ENCODE data around the gene NPPC.

NPPC gene

GRCh38 chr2:231946241-231946814 is 20.1 kb upstream of the NPPC start:
- H3K36me3 Mint-ChIP-seq (ENCODE audit: low read depth), result no peaks in the 10 kb centered on the region
- no peaks in the 10 kb centered on the region for H3K9me3 Mint-ChIP-seq
- no peak overlapping the region for H3K27ac Mint-ChIP-seq
- peaks cover 11% of the 10 kb centered on the region for H3K27me3 Mint-ChIP-seq (ENCODE audit: low read depth)
- no peak overlapping the region for H3K4me3 Mint-ChIP-seq
- no peaks in the 10 kb centered on the region for H3K4me1 Mint-ChIP-seq (ENCODE audit: low read depth)

DNA sequence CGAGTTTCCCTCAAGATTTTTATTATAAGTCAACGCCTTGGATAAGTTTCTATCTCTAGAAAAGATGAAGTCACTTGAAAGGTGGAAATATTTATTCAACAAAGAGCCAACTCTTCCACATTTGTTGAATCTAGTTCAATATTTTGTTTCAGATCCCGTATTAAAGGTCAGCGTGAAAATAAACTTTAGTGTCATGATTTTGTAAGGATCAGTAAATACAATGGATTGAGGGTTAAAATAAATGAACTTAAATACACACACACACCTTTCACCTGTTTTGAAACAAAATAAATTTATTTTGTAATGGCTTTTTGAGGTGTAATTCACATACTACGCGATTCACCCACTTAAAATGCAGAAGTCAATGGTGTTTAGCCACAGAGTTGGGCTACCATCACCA is 16.0 kb upstream of the NPPC start:
- no peaks in the 10 kb centered on the region for H3K27me3 Mint-ChIP-seq (ENCODE audit: low read depth)
- H3K4me3 Mint-ChIP-seq, result no peak overlapping the region
- no peaks in the 10 kb centered on the region for H3K36me3 Mint-ChIP-seq (ENCODE audit: low read depth)
- no peak overlapping the region for H3K27ac Mint-ChIP-seq
- no peaks in the 10 kb centered on the region for H3K9me3 Mint-ChIP-seq
- no peaks in the 10 kb centered on the region for H3K4me1 Mint-ChIP-seq (ENCODE audit: low read depth)

- Mint-ChIP-seq H3K36me3 (ENCODE audit: low read depth) (no peaks in the 10 kb centered on the region), H3K27me3 (ENCODE audit: low read depth) (no peaks in the 10 kb centered on the region), H3K27ac (no peak overlapping the region), H3K4me1 (ENCODE audit: low read depth) (no peaks in the 10 kb centered on the region), H3K9me3 (no peaks in the 10 kb centered on the region), H3K4me3 (no peak overlapping the region)
Measured at GRCh38 chr2:231941673-231942072, 15.5 kb upstream of the NPPC start.

GRCh38 chr2:231940795-231941194 is 14.6 kb upstream of the NPPC start:
- Mint-ChIP-seq H3K27me3 (ENCODE audit: low read depth) (no peaks in the 10 kb centered on the region), H3K4me1 (ENCODE audit: low read depth) (no peaks in the 10 kb centered on the region), H3K27ac (no peak overlapping the region), H3K9me3 (no peaks in the 10 kb centered on the region), H3K36me3 (ENCODE audit: low read depth) (no peaks in the 10 kb centered on the region), H3K4me3 (no peak overlapping the region)

GRCh38 chr2:231939022-231939421 is 12.8 kb upstream of the NPPC start:
- Mint-ChIP-seq H3K36me3 (ENCODE audit: low read depth) (no peaks in the 10 kb centered on the region), H3K27ac (no peak overlapping the region), H3K27me3 (ENCODE audit: low read depth) (no peaks in the 10 kb centered on the region), H3K4me1 (ENCODE audit: low read depth) (no peaks in the 10 kb centered on the region), H3K4me3 (no peak overlapping the region), H3K9me3 (no peaks in the 10 kb centered on the region)

- Mint-ChIP-seq H3K27me3 (ENCODE audit: low read depth) (no peaks in the 10 kb centered on the region), H3K9me3 (no peaks in the 10 kb centered on the region), H3K4me3 (no peak overlapping the region), H3K27ac (no peak overlapping the region), H3K4me1 (ENCODE audit: low read depth) (no peaks in the 10 kb centered on the region), H3K36me3 (ENCODE audit: low read depth) (no peaks in the 10 kb centered on the region)
Measured at GRCh38 chr2:231937057-231937456, 10.9 kb upstream of the NPPC start.

DNA sequence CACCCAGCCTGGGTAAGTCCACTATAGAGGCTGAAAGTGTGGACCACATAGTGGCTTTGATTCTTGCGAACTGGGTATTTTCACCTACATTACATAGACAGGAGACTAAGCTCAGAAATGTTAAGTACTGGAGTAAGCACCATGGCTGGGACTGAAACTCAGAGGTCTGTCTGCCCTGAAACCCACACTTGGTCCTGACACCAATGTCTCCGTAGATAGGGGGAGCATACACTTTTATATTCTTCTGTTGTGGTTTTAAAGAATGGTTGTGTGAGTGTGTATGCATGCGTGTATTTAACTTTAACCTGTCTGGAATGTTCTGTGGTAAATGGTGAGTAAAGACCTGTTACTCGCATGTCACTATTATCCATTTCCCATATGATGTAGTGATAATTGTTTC is 10.3 kb upstream of the NPPC start:
- Mint-ChIP-seq H3K27me3 (ENCODE audit: low read depth) (no peaks in the 10 kb centered on the region), H3K27ac (no peak overlapping the region), H3K9me3 (no peaks in the 10 kb centered on the region), H3K4me3 (no peak overlapping the region), H3K36me3 (ENCODE audit: low read depth) (no peaks in the 10 kb centered on the region), H3K4me1 (ENCODE audit: low read depth) (no peaks in the 10 kb centered on the region)

GRCh38 chr2:231935815-231936214 is 9.6 kb upstream of the NPPC start:
- Mint-ChIP-seq H3K4me3 (no peak overlapping the region), H3K27me3 (ENCODE audit: low read depth) (no peaks in the 10 kb centered on the region), H3K36me3 (ENCODE audit: low read depth) (no peaks in the 10 kb centered on the region), H3K27ac (no peak overlapping the region), H3K4me1 (ENCODE audit: low read depth) (no peaks in the 10 kb centered on the region), H3K9me3 (no peaks in the 10 kb centered on the region)

DNA sequence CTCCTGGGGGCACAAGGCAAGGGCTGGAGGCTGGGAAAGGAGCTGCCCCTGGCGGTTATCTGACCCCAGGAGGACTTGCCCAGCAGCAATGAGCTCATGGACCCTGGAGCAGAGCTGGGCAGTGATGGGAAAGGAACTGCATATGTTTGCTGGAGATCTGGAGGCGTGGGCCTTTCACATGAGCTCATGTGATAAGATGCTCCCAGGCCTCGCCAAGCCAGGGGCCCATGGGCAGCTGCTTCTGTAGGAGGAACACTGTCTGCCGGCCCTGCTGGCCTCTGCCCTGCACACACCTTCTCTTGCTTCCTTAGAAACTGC is 9.0 kb upstream of the NPPC start:
- H3K4me1 Mint-ChIP-seq (ENCODE audit: low read depth), result no peaks in the 10 kb centered on the region
- H3K27me3 Mint-ChIP-seq (ENCODE audit: low read depth), result no peaks in the 10 kb centered on the region
- H3K4me3 Mint-ChIP-seq, result no peak overlapping the region
- no peaks in the 10 kb centered on the region for H3K9me3 Mint-ChIP-seq
- no peak overlapping the region for H3K27ac Mint-ChIP-seq
- H3K36me3 Mint-ChIP-seq (ENCODE audit: low read depth), result no peaks in the 10 kb centered on the region

DNA sequence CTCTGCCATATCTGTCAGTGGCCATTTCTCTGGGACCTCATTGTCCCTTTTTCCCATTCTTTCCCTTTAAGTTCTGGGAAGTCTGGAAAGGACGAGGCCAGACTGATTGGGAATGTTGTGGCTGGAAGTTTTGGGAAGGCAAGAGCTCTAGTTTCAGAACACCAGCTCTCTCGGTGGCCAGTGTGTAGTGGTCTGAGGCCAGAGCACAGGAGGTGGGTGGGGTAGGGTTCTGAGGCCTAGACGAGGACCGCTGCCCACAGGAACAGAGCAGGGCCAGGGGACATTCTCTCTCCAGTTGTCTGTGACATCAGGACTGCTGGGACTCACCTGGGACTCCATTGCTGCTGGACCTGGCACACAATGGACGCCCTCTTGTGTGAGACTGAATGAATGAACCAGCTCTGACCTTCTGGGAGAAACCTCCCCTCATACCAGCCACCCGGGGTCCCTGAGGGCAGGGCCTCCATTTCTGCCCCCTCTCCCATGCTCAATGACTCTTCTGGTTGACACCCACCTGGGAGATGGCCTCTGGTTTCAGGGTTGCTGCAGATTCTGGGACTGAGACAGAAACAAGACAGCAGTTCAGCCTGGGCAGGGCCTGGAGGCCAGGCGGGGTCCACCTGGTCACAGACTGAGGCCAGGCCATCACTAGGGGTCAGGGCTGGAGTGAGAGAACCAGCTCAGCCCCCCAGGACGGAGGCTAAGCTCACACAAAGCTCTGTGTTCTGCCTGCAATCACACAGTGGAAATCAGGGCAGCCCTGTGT is 8.4 kb upstream of the NPPC start:
- Mint-ChIP-seq H3K36me3 (ENCODE audit: low read depth) (no peaks in the 10 kb centered on the region), H3K27ac (no peak overlapping the region), H3K27me3 (ENCODE audit: low read depth) (no peaks in the 10 kb centered on the region), H3K4me3 (no peak overlapping the region), H3K4me1 (ENCODE audit: low read depth) (no peaks in the 10 kb centered on the region), H3K9me3 (no peaks in the 10 kb centered on the region)

DNA sequence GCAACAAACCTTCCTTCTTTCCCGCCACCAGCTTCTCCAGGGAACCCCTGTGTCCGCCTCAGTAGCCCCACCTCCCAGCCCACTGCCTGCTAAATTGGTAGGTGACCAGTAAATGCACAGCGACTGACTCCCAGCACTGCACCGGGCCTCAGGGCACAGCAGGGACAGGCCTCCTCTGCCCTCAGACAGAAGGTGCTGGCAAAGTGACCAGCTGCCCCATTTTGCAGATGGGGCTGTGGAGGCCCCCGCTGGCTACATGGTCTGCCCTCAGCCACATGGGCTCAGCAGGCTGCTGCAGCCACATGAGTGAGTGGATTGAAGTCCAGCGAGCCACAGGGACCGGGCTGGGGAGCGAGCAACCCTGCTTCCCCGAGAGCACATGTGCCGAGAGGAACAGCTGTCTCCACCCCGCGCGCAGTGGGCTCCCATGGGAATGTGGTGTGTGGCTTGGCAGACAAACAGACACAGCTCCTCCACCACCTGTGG is 7.8 kb upstream of the NPPC start:
- no peaks in the 10 kb centered on the region for H3K9me3 Mint-ChIP-seq
- H3K4me3 Mint-ChIP-seq, result no peak overlapping the region
- no peaks in the 10 kb centered on the region for H3K4me1 Mint-ChIP-seq (ENCODE audit: low read depth)
- H3K36me3 Mint-ChIP-seq (ENCODE audit: low read depth), result no peaks in the 10 kb centered on the region
- peaks cover 4% of the 10 kb centered on the region for H3K27me3 Mint-ChIP-seq (ENCODE audit: low read depth)
- H3K27ac Mint-ChIP-seq, result no peak overlapping the region

DNA sequence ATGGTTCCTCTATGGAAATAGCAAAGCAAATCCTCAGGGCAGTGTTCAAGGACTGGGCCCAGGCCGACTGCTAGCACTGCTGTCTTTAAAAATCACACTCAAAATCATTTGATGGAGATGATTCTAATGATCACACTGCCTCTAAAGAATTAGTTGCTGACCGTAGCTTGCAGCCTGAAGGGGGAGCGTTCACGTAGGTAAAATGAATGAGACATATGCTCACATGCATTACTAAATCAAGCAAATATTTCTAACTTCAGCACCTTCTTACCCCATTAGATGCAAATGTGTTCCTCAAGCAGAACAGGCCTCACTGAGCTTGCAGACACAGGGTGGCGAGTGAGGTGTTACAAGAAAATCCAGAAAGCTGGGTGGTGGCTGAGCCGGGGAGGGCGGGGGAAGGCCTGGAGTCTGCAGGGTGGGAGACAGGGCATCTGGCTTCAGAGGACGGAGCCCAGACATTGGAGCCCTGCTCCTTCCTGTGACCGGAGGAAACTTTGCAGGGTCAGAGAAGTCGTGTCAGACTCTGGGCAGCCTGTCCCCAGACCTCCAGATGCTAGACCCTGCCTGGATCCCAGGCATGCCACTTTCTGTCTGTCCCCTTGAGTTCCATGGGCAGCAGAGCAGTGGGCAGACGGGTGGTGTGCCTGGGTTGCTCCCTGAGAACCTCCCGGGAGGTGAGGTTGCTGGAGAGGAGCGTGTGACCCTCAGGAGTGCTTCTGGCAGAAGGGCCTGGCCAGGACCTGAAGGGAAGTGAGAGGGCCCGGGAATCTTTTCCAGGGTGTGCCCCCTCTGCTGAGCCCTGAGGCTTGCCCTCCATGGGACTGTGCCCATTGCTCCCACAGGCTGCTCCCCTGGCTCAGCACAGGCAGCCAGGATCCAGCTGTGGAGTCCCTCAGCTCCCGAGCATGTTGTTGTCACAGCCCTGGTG is 7.1 kb upstream of the NPPC start:
- peaks cover 11% of the 10 kb centered on the region for H3K27me3 Mint-ChIP-seq (ENCODE audit: low read depth)
- H3K27ac Mint-ChIP-seq, result no peak overlapping the region
- no peaks in the 10 kb centered on the region for H3K36me3 Mint-ChIP-seq (ENCODE audit: low read depth)
- H3K4me1 Mint-ChIP-seq (ENCODE audit: low read depth), result no peaks in the 10 kb centered on the region
- no peak overlapping the region for H3K4me3 Mint-ChIP-seq
- H3K9me3 Mint-ChIP-seq, result no peaks in the 10 kb centered on the region

GRCh38 chr2:231932711-231932970 is 6.4 kb upstream of the NPPC start:
- Mint-ChIP-seq H3K27me3 (ENCODE audit: low read depth) (peaks cover 17% of the 10 kb centered on the region), H3K27ac (no peak overlapping the region), H3K9me3 (no peaks in the 10 kb centered on the region), H3K4me3 (no peak overlapping the region), H3K4me1 (ENCODE audit: low read depth) (no peaks in the 10 kb centered on the region), H3K36me3 (ENCODE audit: low read depth) (no peaks in the 10 kb centered on the region)

GRCh38 chr2:231931481-231931915 is 5.3 kb upstream of the NPPC start:
- H3K4me3 Mint-ChIP-seq, result no peak overlapping the region

More at GRCh38 chr2:231931481-231931915, 5.3 kb upstream of the NPPC start:
- Mint-ChIP-seq H3K27me3 (ENCODE audit: low read depth) (peaks cover 29% of the 10 kb centered on the region), H3K9me3 (no peaks in the 10 kb centered on the region), H3K27ac (no peak overlapping the region), H3K36me3 (ENCODE audit: low read depth) (no peaks in the 10 kb centered on the region), H3K4me1 (ENCODE audit: low read depth) (no peaks in the 10 kb centered on the region)
